K562 (cell line): ENCODE measurements around the gene MME. TPM values are rescaled to one million over a fixed set of nuclear protein-coding genes. Genes with fewer than 3 reads are reported as not detected.

Experiments
- ATAC-seq: fragments of 200-7000 bp; cut with Tn5 transposase; 3 replicates; pipeline ENCODE4 v1.9.1; 2020; ENCODE audit warnings: moderate library complexity
- BruUV-seq: library from RNA; stranded (reverse); fragments of 400-500 nt; replicated peaks from 2 replicates; lab custom pipeline; 2021; lab: Mats Ljungman, UMichigan
- CTCF ChIA-PET: fragments of 300-600 bp; formaldehyde crosslinking; extraction: SDS; loops from one replicate; lab custom pipeline; 2021; ENCODE audit warnings: low intra/inter-chr PET ratio; lab: Yijun Ruan, JAX
- POLR2A ChIA-PET: fragments of 300-600, 350-650 bp; sonication (Branson Sonifier 250); formaldehyde crosslinking; extraction: SDS; loops from one replicate; lab custom pipeline; 2021; ENCODE audit warnings: antibody characterized with exemption, inconsistent platforms; lab: Yijun Ruan, JAX
- DNase-seq, 4 experiments: peaks; one replicate each; pipeline versions ENCODE4 v3.0.0 to v3.0.0-alpha.2; 2011 to 2018; ENCODE audit warnings: low spot score in 3 of 4, mixed read lengths in 3 of 4; ENCODE audit errors: extremely low read depth in 1 of 4
- FAIRE-seq: peaks from 2 replicates; lab custom pipeline; 2011; peaks lifted over from hg19 to GRCh38; lab: Jason Lieb, UNC
- H2AFZ ChIP-seq: 2 replicates; pipeline ENCODE4 v1.6.0; 2011; ENCODE audit warnings: low read depth, low read length, control low read depth, inconsistent platforms
- H3K27ac ChIP-seq: fragments of 200-600 bp; 3 replicates; pipeline ENCODE4 v1.8.0; 2011; ENCODE audit warnings: low read depth, mild to moderate bottlenecking, control low read depth, inconsistent platforms, low read length, moderate library complexity, mixed read lengths; ENCODE audit errors: extremely low read depth
- H3K27me3 ChIP-seq, 2 experiments: fragments of 300-600 bp in 1 of 2; 2 replicates in 1 of 2; 3 replicates in 1 of 2; pipeline versions ENCODE4 v1.6.0 to v1.8.0; 2011; ENCODE audit warnings: inconsistent platforms in 2 of 2, low read length in 2 of 2, mild to moderate bottlenecking in 1 of 2, mixed read lengths in 1 of 2, moderate library complexity in 1 of 2; ENCODE audit not compliant: control insufficient read depth in 2 of 2, insufficient read depth in 2 of 2
- H3K36me3 ChIP-seq: fragments of 300-600 bp; 3 replicates; pipeline ENCODE4 v1.8.0; 2011; ENCODE audit warnings: mild to moderate bottlenecking, low read length, inconsistent platforms; ENCODE audit not compliant: control insufficient read depth, insufficient read depth
- H3K4me1 ChIP-seq, 2 experiments: fragments of 200-600 bp in 1 of 2; replicated peaks in 1 of 2; 2 replicates in 1 of 2; 3 replicates in 1 of 2; pipeline versions ENCODE4 v1.5.1 to v1.8.0; 2011; ENCODE audit warnings: inconsistent platforms in 2 of 2, low read length in 2 of 2, mild to moderate bottlenecking in 1 of 2, mixed read lengths in 1 of 2, moderate library complexity in 1 of 2; ENCODE audit not compliant: control insufficient read depth in 2 of 2, insufficient read depth in 2 of 2
- H3K4me2 ChIP-seq: 2 replicates; pipeline ENCODE4 v1.6.1; 2011; ENCODE audit warnings: low read length, control low read depth, inconsistent platforms, mixed read lengths; ENCODE audit not compliant: insufficient read depth
- H3K4me3 ChIP-seq: fragments of 200-600 bp; sonication (generic), shearing (Covaris generic); 2 replicates; pipeline ENCODE4 v1.5.1; 2016; ENCODE audit warnings: control low read depth, inconsistent platforms
- H3K79me2 ChIP-seq: fragments of 200-600 bp; 3 replicates; pipeline ENCODE4 v1.8.0; 2011; ENCODE audit warnings: low read length, inconsistent platforms; ENCODE audit not compliant: control insufficient read depth, insufficient read depth
- H3K9ac ChIP-seq, 2 experiments: 2 replicates each; pipeline versions ENCODE4 v1.6.0 to v1.6.1; 2011; ENCODE audit warnings: low read depth in 2 of 2, low read length in 2 of 2, control low read depth in 1 of 2, inconsistent platforms in 1 of 2, mild to moderate bottlenecking in 1 of 2, mixed read lengths in 1 of 2; ENCODE audit not compliant: insufficient read depth in 1 of 2
- H3K9me1 ChIP-seq: one replicate; pipeline ENCODE4 v1.6.0; 2011; ENCODE audit warnings: inconsistent platforms, mild to moderate bottlenecking, low read length, moderate library complexity; ENCODE audit not compliant: control insufficient read depth, insufficient read depth
- H3K9me3 ChIP-seq: replicated peaks from 2 replicates; pipeline ENCODE4 v1.5.1; 2011; ENCODE audit warnings: low read depth, low read length, inconsistent platforms; ENCODE audit not compliant: control insufficient read depth, insufficient read depth
- H4K20me1 ChIP-seq: replicated peaks from 2 replicates; pipeline ENCODE4 v1.6.1; 2011; ENCODE audit warnings: low read length, inconsistent platforms, mixed read lengths; ENCODE audit not compliant: control insufficient read depth, insufficient read depth
- CHD1 ChIP-seq: fragments of 200-600 bp; sonication (generic); IDR thresholded peaks from one replicate; pipeline ENCODE4 v1.6.1; 2012; ENCODE audit warnings: mild to moderate bottlenecking, moderate library complexity, low read length, inconsistent platforms
- CHD2 ChIP-seq: IDR thresholded peaks from 2 replicates; pipeline ENCODE4 v1.6.1; 2011; ENCODE audit warnings: low read depth, low read length
- DPF2 ChIP-seq: fragments of 450-650 bp; IDR thresholded peaks from 2 replicates; pipeline ENCODE4 v1.6.1; 2016
- FIP1L1 ChIP-seq: fragments of 200-400 bp; formaldehyde crosslinking; IDR thresholded peaks from 2 replicates; pipeline ENCODE4 v1.6.1; 2018; ENCODE audit warnings: mild to moderate bottlenecking, low read depth, low read length; ENCODE audit not compliant: poor library complexity, severe bottlenecking
- HES1 ChIP-seq: fragments of 450-650 bp; IDR thresholded peaks from 2 replicates; pipeline ENCODE4 v1.6.1; 2016; ENCODE audit warnings: low read depth, mild to moderate bottlenecking, moderate library complexity
- HIVEP1 ChIP-seq: fragments of 250-450 bp; sonication (Bioruptor Pico); IDR thresholded peaks from 2 replicates; pipeline ENCODE4 v1.4.0; 2020; ENCODE audit warnings: mild to moderate bottlenecking
- POLR2B ChIP-seq: fragments of 450-650 bp; IDR thresholded peaks from 2 replicates; pipeline ENCODE4 v1.6.1; 2018; ENCODE audit warnings: low read depth; ENCODE audit not compliant: partially characterized antibody
- SIN3A ChIP-seq, 2 experiments: fragments of 150-350 bp in 1 of 2; IDR thresholded peaks; 2 replicates each; pipeline ENCODE4 v1.6.1; 2011 to 2016; ENCODE audit warnings: borderline replicate concordance in 2 of 2, low read depth in 2 of 2, low read length in 2 of 2, mild to moderate bottlenecking in 2 of 2, moderate library complexity in 2 of 2; ENCODE audit not compliant: control insufficient read depth in 1 of 2
- SMC3 ChIP-seq: conservative IDR thresholded peaks from 2 replicates; pipeline ENCODE4 v1.6.1; 2011; ENCODE audit warnings: low read depth, low read length, improper control_type of control experiment; ENCODE audit not compliant: insufficient read depth
- SUPT5H ChIP-seq: fragments of 450-650 bp; IDR thresholded peaks from 2 replicates; pipeline ENCODE4 v1.6.1; 2016
- THRB ChIP-seq: fragments of 450-650 bp; formaldehyde crosslinking; conservative IDR thresholded peaks from 2 replicates; pipeline ENCODE4 v1.4.0; 2022; ENCODE audit warnings: mild to moderate bottlenecking, missing genetic modification characterization
- ZBED1 ChIP-seq: IDR thresholded peaks from 2 replicates; pipeline ENCODE4 v1.6.1; 2014
- ZNF134 ChIP-seq: fragments of 250-450 bp; sonication (Bioruptor Pico); conservative IDR thresholded peaks from 2 replicates; pipeline ENCODE4 v1.4.0; 2020
- ZNF407 ChIP-seq: fragments of 450-650 bp; IDR thresholded peaks from 2 replicates; pipeline ENCODE4 v1.6.1; 2016; ENCODE audit warnings: low read depth
- ZNF778 ChIP-seq: fragments of 450-650 bp; formaldehyde crosslinking; IDR thresholded peaks from 2 replicates; pipeline ENCODE4 v1.4.0; 2020; ENCODE audit warnings: mild to moderate bottlenecking, moderate library complexity
- WGBS: fragments of 100-300 bp; shearing (Covaris generic); methylation state at CpG from one replicate; pipeline ENCODE4 v1.1.6; 2016; ENCODE audit warnings: low coverage, mixed read lengths; ENCODE audit not compliant: insufficient coverage; ENCODE audit errors: missing lambda C conversion rate; 5-methylcytosine and 5-hydroxymethylcytosine counted together
- in situ Hi-C: fragments of 300-500 bp; cut with MboI; formaldehyde crosslinking; loops from 4 replicates; pipeline ENCODE4 v1.15.0; 2018; ENCODE audit warnings: inconsistent platforms, mixed read lengths
- intact Hi-C: fragments of 100-400 bp; cut with micrococcal nuclease; formaldehyde crosslinking; loops from 2 replicates; pipeline ENCODE4 v1.14.2; 2022
- polyA plus RNA-seq, 8 experiments: library from polyadenylated mRNA; depleted of rRNA in 4 of 8; stranded (reverse) in 5 of 8; unstranded in 3 of 8; fragments of >200 nt; fragmentation: Nextera tagmentation in 2 of 8; fragmentation: Illumina TruSeq in 1 of 8; extraction: Ambion mirVana in 2 of 8; extraction: Trizol in 1 of 8; gene quantifications; 2 replicates each; pipeline versions ENCODE4 v1.2.1 to v1.2.3, GENCODE V29; 2011 to 2014; ENCODE audit warnings: inconsistent platforms in 1 of 8, missing spikeins in 1 of 8
- total RNA-seq, 7 experiments: library from RNA; depleted of rRNA in 6 of 7; stranded (reverse); fragments of >200 nt in 6 of 7; fragmentation: Illumina TruSeq in 2 of 7; extraction: Trizol in 2 of 7; gene quantifications; 2 replicates each; pipeline versions ENCODE4 v1.2.1 to v1.2.3, GENCODE V29; 2011 to 2021; ENCODE audit warnings: low replicate concordance in 1 of 7

The MME gene
- total and polyA plus RNA-seq, 9 of the 15 experiments (the other 6 are each of a cell fraction or from before 2014, with no cell fraction given): 0.80 to 8.6 (median 2.5) TPM

GRCh38 chr3:155166441-155166840 lies 86.3 kb downstream of the MME start:
- Histone ChIP-seq H3K9ac (no peak overlapping the region), H3K4me1 (no peaks in the 10 kb centered on the region), H3K4me2 (no peak overlapping the region), H3K27ac (no peak overlapping the region), H3K9me1 (no peaks in the 10 kb centered on the region), H3K79me2 (no peaks in the 10 kb centered on the region), H4K20me1 (no peaks in the 10 kb centered on the region), H3K9me3 (no peaks in the 10 kb centered on the region), H2AFZ (no peak overlapping the region), H3K27me3 (no peaks in the 10 kb centered on the region), H3K36me3 (no peaks in the 10 kb centered on the region), H3K4me3 (no peak overlapping the region)
- ChIA-PET CTCF (no interaction called here), POLR2A (no interaction called here)
- WGBS: 65% methylated on average over 2 of the region's 2 CpGs
- in situ Hi-C loops: no loop called here
- no peak for DNase-seq
- intact Hi-C loops: no loop called here
- no peak for FAIRE-seq
- BruUV-seq: no TSS peak
- no peak for ATAC-seq
- TF ChIP-seq THRB (CRISPR knock-in tag) (no peak), ZNF407 (no peak), DPF2 (no peak), ZNF134 (no peak), SMC3 (no peak), SIN3A (IDR thresholded peaks at IDR 0.05; ENCODE audit: borderline replicate concordance in 2 of 2, control insufficient read depth in 1 of 2, low read depth in 2 of 2, low read length in 2 of 2) (no peak), HES1 (no peak), POLR2B (no peak), ZNF778 (no peak), CHD2 (no peak), SUPT5H (no peak), ZBED1 (no peak), HIVEP1 (CRISPR knock-in tag) (no peak), CHD1 (no peak), FIP1L1 (no peak)
